Esophagus squamous epithelium (tissue), 4 donors: ENCODE data around the gene RASAL2.

Source experiments
- POLR2A ChIP-seq, 4 donors: fragments of 450-650 bp; IDR thresholded peaks; one replicate each; pipeline ENCODE4 v1.6.1; 2017; ENCODE audit warnings: antibody characterized with exemption in 4 of 4, mild to moderate bottlenecking in 4 of 4, moderate library complexity in 3 of 4
- TF ChIP-seq, protein P1 (sequence below), 6 experiments: fragments of 450-650 bp in 4 of 6; fragments of 200-600 bp in 2 of 6; sonication (generic) in 2 of 6; IDR thresholded peaks; one replicate each; pipeline ENCODE4 v1.5.1; 2016 to 2019; ENCODE audit warnings: antibody characterized with exemption in 6 of 6, mild to moderate bottlenecking in 4 of 6, moderate library complexity in 4 of 6

GRCh38 chr1:178275049-178275448, 181.1 kb downstream of the RASAL2 start:
- TF ChIP-seq, protein P1, sequence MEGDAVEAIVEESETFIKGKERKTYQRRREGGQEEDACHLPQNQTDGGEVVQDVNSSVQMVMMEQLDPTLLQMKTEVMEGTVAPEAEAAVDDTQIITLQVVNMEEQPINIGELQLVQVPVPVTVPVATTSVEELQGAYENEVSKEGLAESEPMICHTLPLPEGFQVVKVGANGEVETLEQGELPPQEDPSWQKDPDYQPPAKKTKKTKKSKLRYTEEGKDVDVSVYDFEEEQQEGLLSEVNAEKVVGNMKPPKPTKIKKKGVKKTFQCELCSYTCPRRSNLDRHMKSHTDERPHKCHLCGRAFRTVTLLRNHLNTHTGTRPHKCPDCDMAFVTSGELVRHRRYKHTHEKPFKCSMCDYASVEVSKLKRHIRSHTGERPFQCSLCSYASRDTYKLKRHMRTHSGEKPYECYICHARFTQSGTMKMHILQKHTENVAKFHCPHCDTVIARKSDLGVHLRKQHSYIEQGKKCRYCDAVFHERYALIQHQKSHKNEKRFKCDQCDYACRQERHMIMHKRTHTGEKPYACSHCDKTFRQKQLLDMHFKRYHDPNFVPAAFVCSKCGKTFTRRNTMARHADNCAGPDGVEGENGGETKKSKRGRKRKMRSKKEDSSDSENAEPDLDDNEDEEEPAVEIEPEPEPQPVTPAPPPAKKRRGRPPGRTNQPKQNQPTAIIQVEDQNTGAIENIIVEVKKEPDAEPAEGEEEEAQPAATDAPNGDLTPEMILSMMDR (IDR thresholded peaks at IDR 0.05), result no peak
- TF ChIP-seq POLR2A (IDR thresholded peaks at IDR 0.05), result no peak
